ENCODE measurements around the gene CDH12. TPM values are rescaled to one million over a fixed set of nuclear protein-coding genes. Genes with fewer than 3 reads are reported as not detected.

The CDH12 gene
- total RNA-seq, 1 donor from 2014 or later: not detected

DNA sequence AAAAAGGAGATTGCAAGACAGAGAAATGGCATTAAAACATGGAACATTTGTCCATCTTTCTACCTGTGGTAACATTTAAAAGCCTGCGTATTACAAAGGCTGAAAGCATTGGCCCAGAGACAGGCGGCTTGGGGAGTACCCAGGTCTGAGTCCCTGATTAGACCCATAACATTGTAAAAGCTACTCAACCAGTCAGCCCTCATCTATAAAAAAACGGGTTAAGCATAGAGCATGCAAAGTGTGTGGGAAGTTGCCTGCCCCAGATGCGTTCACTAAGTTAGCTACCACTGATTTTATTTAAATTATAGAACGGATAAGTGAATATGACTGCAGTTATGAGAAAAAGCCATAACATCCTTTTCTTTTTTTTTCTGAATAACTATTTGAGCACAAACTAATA is 276.1 kb downstream of the CDH12 start:
- H3K9me3 ChIP-seq: no peaks in the 10 kb centered on the region
- H3K4me1 ChIP-seq: no peaks in the 10 kb centered on the region
- H3K27ac ChIP-seq: no peak overlapping the region
- no peaks in the 10 kb centered on the region for H3K27me3 ChIP-seq
- H3K36me3 ChIP-seq: no peaks in the 10 kb centered on the region
- no peak overlapping the region for H3K4me3 ChIP-seq
- intact Hi-C loops (cut with DNase I): no loop called here
- DNase-seq (ENCODE audit: extremely low spot score in 2 of 2): no peak
- TF ChIP-seq, protein P1, sequence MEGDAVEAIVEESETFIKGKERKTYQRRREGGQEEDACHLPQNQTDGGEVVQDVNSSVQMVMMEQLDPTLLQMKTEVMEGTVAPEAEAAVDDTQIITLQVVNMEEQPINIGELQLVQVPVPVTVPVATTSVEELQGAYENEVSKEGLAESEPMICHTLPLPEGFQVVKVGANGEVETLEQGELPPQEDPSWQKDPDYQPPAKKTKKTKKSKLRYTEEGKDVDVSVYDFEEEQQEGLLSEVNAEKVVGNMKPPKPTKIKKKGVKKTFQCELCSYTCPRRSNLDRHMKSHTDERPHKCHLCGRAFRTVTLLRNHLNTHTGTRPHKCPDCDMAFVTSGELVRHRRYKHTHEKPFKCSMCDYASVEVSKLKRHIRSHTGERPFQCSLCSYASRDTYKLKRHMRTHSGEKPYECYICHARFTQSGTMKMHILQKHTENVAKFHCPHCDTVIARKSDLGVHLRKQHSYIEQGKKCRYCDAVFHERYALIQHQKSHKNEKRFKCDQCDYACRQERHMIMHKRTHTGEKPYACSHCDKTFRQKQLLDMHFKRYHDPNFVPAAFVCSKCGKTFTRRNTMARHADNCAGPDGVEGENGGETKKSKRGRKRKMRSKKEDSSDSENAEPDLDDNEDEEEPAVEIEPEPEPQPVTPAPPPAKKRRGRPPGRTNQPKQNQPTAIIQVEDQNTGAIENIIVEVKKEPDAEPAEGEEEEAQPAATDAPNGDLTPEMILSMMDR (IDR thresholded peaks at IDR 0.05): no peak
- TF ChIP-seq POLR2AphosphoS5 (IDR thresholded peaks at IDR 0.05; ENCODE audit: insufficient read depth in 1 of 2, low read depth in 1 of 2): no peak
- TF ChIP-seq POLR2A (IDR thresholded peaks at IDR 0.05): no peak

DNA sequence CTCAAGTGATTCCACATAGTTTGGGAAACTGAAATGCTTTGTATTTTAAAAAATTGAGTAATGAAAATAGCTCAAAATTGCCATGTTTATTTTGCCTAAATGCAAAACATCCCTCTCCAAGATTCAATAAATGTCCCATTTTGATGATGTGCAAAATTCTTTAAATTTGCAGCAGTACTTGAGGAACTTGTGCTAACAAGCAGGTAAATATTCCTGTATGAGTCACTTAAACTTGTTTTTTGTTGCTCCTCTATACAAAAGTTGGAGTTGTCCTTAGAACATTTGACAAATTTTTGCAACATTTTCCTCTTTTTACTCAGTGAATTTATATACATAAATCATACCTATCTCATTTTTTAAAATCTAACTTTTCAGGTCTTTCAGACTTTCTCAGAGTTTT is 280.2 kb downstream of the CDH12 start:
- Histone ChIP-seq H3K9me3 (no peaks in the 10 kb centered on the region), H3K4me1 (no peaks in the 10 kb centered on the region), H3K27ac (no peak overlapping the region), H3K27me3 (no peaks in the 10 kb centered on the region), H3K4me3 (no peak overlapping the region), H3K36me3 (no peaks in the 10 kb centered on the region)
- no peak for TF ChIP-seq POLR2AphosphoS5 (IDR thresholded peaks at IDR 0.05; ENCODE audit: insufficient read depth in 1 of 2, low read depth in 1 of 2)
- no peak for TF ChIP-seq POLR2A (IDR thresholded peaks at IDR 0.05)
- TF ChIP-seq, protein P1 (IDR thresholded peaks at IDR 0.05): no peak
- intact Hi-C loops (cut with DNase I): no loop called here
- no peak for DNase-seq (ENCODE audit: extremely low spot score in 2 of 2)

DNA sequence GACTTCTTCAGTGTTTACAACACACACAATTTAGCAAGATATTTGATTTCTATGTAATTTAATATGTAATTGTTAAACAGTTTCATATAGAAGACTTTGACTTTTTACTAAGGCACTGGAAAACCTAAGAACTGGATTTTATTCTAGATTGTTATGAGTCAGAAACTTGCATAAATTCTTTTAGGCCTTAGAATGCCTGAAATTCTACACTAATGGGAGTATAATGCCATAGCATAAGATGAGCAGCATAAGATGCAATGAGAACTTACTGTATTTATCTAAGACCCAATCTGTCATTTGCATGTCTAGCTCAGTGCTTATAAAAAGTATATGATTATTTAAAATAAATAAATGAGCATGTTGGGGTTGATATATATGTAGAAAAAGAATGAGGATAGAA is 285.2 kb downstream of the CDH12 start:
- TF ChIP-seq POLR2A (IDR thresholded peaks at IDR 0.05): no peak
- TF ChIP-seq, protein P1 (IDR thresholded peaks at IDR 0.05): no peak
- H3K9me3 ChIP-seq: no peaks in the 10 kb centered on the region
- no peaks in the 10 kb centered on the region for H3K4me1 ChIP-seq
- H3K4me3 ChIP-seq: no peak overlapping the region
- no peak for DNase-seq (ENCODE audit: extremely low spot score in 2 of 2)
- no peaks in the 10 kb centered on the region for H3K36me3 ChIP-seq
- no peak overlapping the region for H3K27ac ChIP-seq
- no peaks in the 10 kb centered on the region for H3K27me3 ChIP-seq
- intact Hi-C loops (cut with DNase I): no loop called here

DNA sequence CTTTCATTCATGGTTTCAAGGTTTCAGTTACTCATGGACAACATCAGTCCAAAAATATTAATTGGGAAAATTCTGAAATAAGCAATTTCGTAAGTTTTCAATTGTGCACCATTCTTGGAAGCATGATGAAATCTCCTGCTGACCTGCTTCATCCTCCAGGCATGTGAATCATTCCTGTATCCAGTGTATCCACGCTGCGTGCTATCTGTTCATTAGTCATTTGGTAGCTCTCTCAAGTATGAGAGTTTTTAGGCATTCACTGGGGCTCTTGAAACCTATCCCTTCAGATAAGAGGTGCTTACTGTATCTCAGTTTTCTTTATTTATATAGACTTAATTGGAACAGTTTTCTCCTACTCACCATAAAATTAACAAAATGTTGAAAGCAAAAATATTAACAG is 293.0 kb downstream of the CDH12 start:
- H3K36me3 ChIP-seq: no peaks in the 10 kb centered on the region
- no peaks in the 10 kb centered on the region for H3K27me3 ChIP-seq
- H3K4me3 ChIP-seq: no peak overlapping the region
- H3K27ac ChIP-seq: no peak overlapping the region
- TF ChIP-seq POLR2AphosphoS5 (IDR thresholded peaks at IDR 0.05; ENCODE audit: insufficient read depth in 1 of 2, low read depth in 1 of 2) (no peak), POLR2A (IDR thresholded peaks at IDR 0.05) (no peak)
- TF ChIP-seq, protein P1 (IDR thresholded peaks at IDR 0.05): no peak
- no peak for DNase-seq (ENCODE audit: extremely low spot score in 2 of 2)
- H3K9me3 ChIP-seq: no peaks in the 10 kb centered on the region
- intact Hi-C loops (cut with DNase I): no loop called here
- no peaks in the 10 kb centered on the region for H3K4me1 ChIP-seq

DNA sequence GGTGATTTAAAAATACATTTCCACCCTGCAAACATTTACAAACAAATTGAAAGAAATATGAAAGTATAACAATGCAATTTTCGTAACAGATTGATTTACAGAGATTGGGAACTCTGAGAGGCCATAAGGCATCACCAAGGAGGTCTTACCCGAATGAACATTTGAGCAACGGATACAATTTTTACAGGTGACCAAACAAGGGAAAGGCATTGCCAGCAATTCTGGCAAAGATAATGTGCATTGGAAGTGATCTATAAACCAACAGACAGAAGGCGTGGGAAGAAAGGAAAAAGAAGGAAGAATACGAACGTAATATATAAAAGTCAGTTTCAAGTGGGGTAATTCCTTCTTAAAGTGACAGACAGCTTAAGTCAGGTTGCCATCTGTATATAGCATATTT is 295.9 kb downstream of the CDH12 start:
- Histone ChIP-seq H3K27ac (no peak overlapping the region), H3K36me3 (no peaks in the 10 kb centered on the region), H3K9me3 (no peaks in the 10 kb centered on the region), H3K27me3 (no peaks in the 10 kb centered on the region), H3K4me3 (no peak overlapping the region), H3K4me1 (no peaks in the 10 kb centered on the region)
- DNase-seq (ENCODE audit: extremely low spot score in 2 of 2): no peak
- intact Hi-C loops (cut with DNase I): no loop called here
- TF ChIP-seq POLR2AphosphoS5 (IDR thresholded peaks at IDR 0.05; ENCODE audit: insufficient read depth in 1 of 2, low read depth in 1 of 2) (no peak), POLR2A (IDR thresholded peaks at IDR 0.05) (no peak)
- TF ChIP-seq, protein P1 (IDR thresholded peaks at IDR 0.05): no peak

Data from vagina (tissue), 2 donors.